HepG2 (cell line): ENCODE measurements around the gene TMEM139. TPM values are rescaled to one million over a fixed set of nuclear protein-coding genes. Genes with fewer than 3 reads are reported as not detected.

ENCODE experiments used
- ATAC-seq: fragments of 200-7000 bp; cut with Tn5 transposase; 3 replicates; pipeline ENCODE4 v1.9.1; 2020; ENCODE audit warnings: mild to moderate bottlenecking, moderate library complexity
- BruUV-seq: library from RNA; stranded (reverse); fragments of 400-500 nt; replicated peaks from 2 replicates; lab custom pipeline; 2021; lab: Mats Ljungman, UMichigan
- CTCF ChIA-PET: fragments of 300-600 bp; formaldehyde crosslinking; extraction: SDS; loops from one replicate; lab custom pipeline; 2021; ENCODE audit warnings: low total read pairs, inconsistent platforms, low intra/inter-chr PET ratio; lab: Yijun Ruan, JAX
- POLR2A ChIA-PET: fragments of 350-600 bp; sonication (Branson Sonifier 250); formaldehyde crosslinking; loops from one replicate; lab custom pipeline; 2020; ENCODE audit warnings: antibody characterized with exemption, inconsistent platforms; lab: Yijun Ruan, JAX
- DNase-seq: peaks from one replicate; pipeline ENCODE4 v3.0.0-alpha.2; 2015; ENCODE audit warnings: low spot score
- FAIRE-seq: peaks from 3 replicates; lab custom pipeline; 2011; peaks lifted over from hg19 to GRCh38; lab: Jason Lieb, UNC
- H2AFZ ChIP-seq: one replicate; pipeline ENCODE4 v1.6.1; 2011; ENCODE audit warnings: low read length, inconsistent platforms
- H3K27ac ChIP-seq: fragments of 300-600 bp; 3 replicates; pipeline ENCODE4 v1.8.0; 2011; ENCODE audit warnings: mixed run types, mild to moderate bottlenecking, mixed read lengths, low read length, inconsistent platforms; ENCODE audit not compliant: insufficient read depth; ENCODE audit errors: extremely low read length
- H3K27me3 ChIP-seq, 2 experiments: fragments of 200-600 bp in 1 of 2; 2 replicates in 1 of 2; 3 replicates in 1 of 2; pipeline versions ENCODE4 v1.6.0 to v1.8.0; 2011; ENCODE audit warnings: low read length in 2 of 2, mild to moderate bottlenecking in 2 of 2, moderate library complexity in 2 of 2, inconsistent platforms in 1 of 2; ENCODE audit not compliant: insufficient read depth in 2 of 2, control insufficient read depth in 1 of 2
- H3K36me3 ChIP-seq, 2 experiments: fragments of 200-600 bp in 1 of 2; replicated peaks in 1 of 2; 2 replicates in 1 of 2; 3 replicates in 1 of 2; pipeline versions ENCODE4 v1.5.1 to v1.8.0; 2011; ENCODE audit warnings: low read length in 2 of 2, inconsistent platforms in 1 of 2; ENCODE audit not compliant: insufficient read depth in 2 of 2, control insufficient read depth in 1 of 2
- H3K4me1 ChIP-seq: 2 replicates; pipeline ENCODE4 v1.5.1; 2012; ENCODE audit warnings: low read length, inconsistent platforms; ENCODE audit not compliant: insufficient read depth
- H3K4me2 ChIP-seq: 2 replicates; pipeline ENCODE4 v1.6.0; 2011; ENCODE audit warnings: low read depth, low read length, inconsistent platforms
- H3K4me3 ChIP-seq, 3 experiments: fragments of 200-600 bp in 1 of 3; sonication (generic), shearing (Covaris generic) in 1 of 3; replicated peaks in 1 of 3; 2 replicates each; pipeline ENCODE4 v1.5.1; 2011 to 2016; ENCODE audit warnings: low read length in 3 of 3, inconsistent platforms in 2 of 3, low read depth in 2 of 3, mild to moderate bottlenecking in 2 of 3, control low read depth in 1 of 3, mixed read lengths in 1 of 3; ENCODE audit not compliant: insufficient read depth in 1 of 3
- H3K79me2 ChIP-seq: one replicate; pipeline ENCODE4 v1.6.1; 2011; ENCODE audit warnings: low read length, inconsistent platforms; ENCODE audit not compliant: insufficient read depth
- H3K9ac ChIP-seq: 2 replicates; pipeline ENCODE4 v1.6.0; 2011; ENCODE audit warnings: mild to moderate bottlenecking, low read depth, low read length, inconsistent platforms; ENCODE audit not compliant: insufficient read depth
- H3K9me3 ChIP-seq: 2 replicates; pipeline ENCODE4 v1.5.1; 2012; ENCODE audit warnings: mild to moderate bottlenecking, low read length
- H4K20me1 ChIP-seq: 2 replicates; pipeline ENCODE4 v1.6.0; 2011; ENCODE audit warnings: inconsistent platforms, mild to moderate bottlenecking, low read length, moderate library complexity; ENCODE audit not compliant: insufficient read depth
- FOXO1 ChIP-seq: sonication (generic); formaldehyde crosslinking; IDR thresholded peaks from 2 replicates; pipeline ENCODE4 v1.4.0; 2020; ENCODE audit warnings: missing genetic modification reagents
- IKZF1 ChIP-seq: fragments of 450-650 bp; IDR thresholded peaks from 2 replicates; pipeline ENCODE4 v1.7.1; 2016
- ZBTB1 ChIP-seq: sonication (generic); formaldehyde crosslinking; IDR thresholded peaks from 2 replicates; pipeline ENCODE4 v1.4.0; 2020; ENCODE audit warnings: missing genetic modification reagents, borderline replicate concordance
- ZFP62 ChIP-seq: sonication (generic); formaldehyde crosslinking; IDR thresholded peaks from 2 replicates; pipeline ENCODE4 v1.4.0; 2020; ENCODE audit warnings: missing genetic modification reagents
- ZNF17 ChIP-seq: sonication (generic); formaldehyde crosslinking; IDR thresholded peaks from 2 replicates; pipeline ENCODE4 v1.5.0; 2020; ENCODE audit warnings: mild to moderate bottlenecking, missing genetic modification reagents
- ZNF781 ChIP-seq: sonication (generic); formaldehyde crosslinking; IDR thresholded peaks from 2 replicates; pipeline ENCODE4 v1.5.1; 2020; ENCODE audit warnings: borderline replicate concordance, mild to moderate bottlenecking, missing genetic modification reagents; ENCODE audit errors: not compliant biosample characterization
- ZNF879 ChIP-seq: sonication (generic); formaldehyde crosslinking; IDR thresholded peaks from 2 replicates; pipeline ENCODE4 v1.8.1; 2023; ENCODE audit warnings: missing genetic modification reagents
- WGBS: methylation state at CpG from one replicate; pipeline ENCODE4 v1.1.6; 2017; ENCODE audit warnings: low lambda C conversion rate; 5-methylcytosine and 5-hydroxymethylcytosine counted together
- in situ Hi-C: cut with HindIII; loops from 2 replicates; pipeline ENCODE4 v1.10.0; 2017; ENCODE audit warnings: low pct_unique_long_range_greater_than_20kb; ENCODE audit not compliant: extremely low pct_ligation_motif_present
- intact Hi-C: fragments of 100-400 bp; cut with micrococcal nuclease; formaldehyde crosslinking; loops from one replicate; pipeline ENCODE4 v1.10.0; 2022; ENCODE audit not compliant: unreplicated experiment
- polyA plus RNA-seq, 8 experiments: library from polyadenylated mRNA; depleted of rRNA in 3 of 8; stranded (reverse) in 7 of 8; unstranded in 1 of 8; fragments of >200 nt; fragmentation: Illumina TruSeq in 4 of 8; extraction: Trizol in 4 of 8; gene quantifications; 2 replicates each; pipeline versions ENCODE4 v1.2.1 to v1.2.3, GENCODE V29; 2011 to 2016; ENCODE audit warnings: low read depth in 4 of 8, missing spikeins in 1 of 8, mixed read lengths in 1 of 8; ENCODE audit not compliant: insufficient read depth in 1 of 8
- total RNA-seq, 5 experiments: library from RNA; depleted of rRNA; stranded (reverse); fragments of >200 nt; fragmentation: Illumina TruSeq; extraction: Trizol; gene quantifications; 2 replicates each; pipeline ENCODE4 v1.2.3, GENCODE V29; 2016; ENCODE audit warnings: low read depth in 1 of 5
- TF ChIP-seq, protein P1 (sequence below): sonication (generic); formaldehyde crosslinking; IDR thresholded peaks from 2 replicates; pipeline ENCODE4 v1.5.0; 2020; ENCODE audit warnings: mild to moderate bottlenecking, missing genetic modification reagents

The TMEM139 gene
- total and polyA plus RNA-seq, 2 of the 13 experiments (the other 11 are each of a cell fraction or from before 2014, with no cell fraction given), result 7.9 to 14.0 TPM

- DNase-seq (no peak), FAIRE-seq (no peak), ATAC-seq (no peak)
- no peak overlapping the region for H3K9ac ChIP-seq
- no peak overlapping the region for H3K4me3 ChIP-seq
- in situ Hi-C loops, result no loop called here
- no peak overlapping the region for H3K4me2 ChIP-seq
- H3K4me1 ChIP-seq, result peaks cover 65% of the 10 kb centered on the region
- POLR2A ChIA-PET, result interaction anchor here (2.7 kb wide), 1 partner anchor 22 kb away, joined by 44 read pairs; the partner anchor contains the start of gene GSTK1
- H2AFZ ChIP-seq, result no peak overlapping the region
- peaks cover 26% of the 10 kb centered on the region for H3K79me2 ChIP-seq
- H3K9me3 ChIP-seq, result no peaks in the 10 kb centered on the region
- WGBS, result 100% methylated on average over 1 of the region's 6 CpGs
- TF ChIP-seq ZBTB1 (CRISPR knock-in tag), result no peak
- TF ChIP-seq IKZF1, result no peak
- TF ChIP-seq ZNF781 (CRISPR knock-in tag), result no peak
- TF ChIP-seq, protein P1, sequence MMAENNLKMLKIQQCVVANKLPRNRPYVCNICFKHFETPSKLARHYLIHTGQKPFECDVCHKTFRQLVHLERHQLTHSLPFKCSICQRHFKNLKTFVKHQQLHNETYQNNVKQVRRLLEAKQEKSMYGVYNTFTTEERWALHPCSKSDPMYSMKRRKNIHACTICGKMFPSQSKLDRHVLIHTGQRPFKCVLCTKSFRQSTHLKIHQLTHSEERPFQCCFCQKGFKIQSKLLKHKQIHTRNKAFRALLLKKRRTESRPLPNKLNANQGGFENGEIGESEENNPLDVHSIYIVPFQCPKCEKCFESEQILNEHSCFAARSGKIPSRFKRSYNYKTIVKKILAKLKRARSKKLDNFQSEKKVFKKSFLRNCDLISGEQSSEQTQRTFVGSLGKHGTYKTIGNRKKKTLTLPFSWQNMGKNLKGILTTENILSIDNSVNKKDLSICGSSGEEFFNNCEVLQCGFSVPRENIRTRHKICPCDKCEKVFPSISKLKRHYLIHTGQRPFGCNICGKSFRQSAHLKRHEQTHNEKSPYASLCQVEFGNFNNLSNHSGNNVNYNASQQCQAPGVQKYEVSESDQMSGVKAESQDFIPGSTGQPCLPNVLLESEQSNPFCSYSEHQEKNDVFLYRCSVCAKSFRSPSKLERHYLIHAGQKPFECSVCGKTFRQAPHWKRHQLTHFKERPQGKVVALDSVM (CRISPR knock-in tag), result no peak
- no peak for TF ChIP-seq FOXO1 (CRISPR knock-in tag)
- TF ChIP-seq ZFP62, result no peak
- no peak for TF ChIP-seq ZNF879 (CRISPR knock-in tag)
- no peak for TF ChIP-seq ZNF17
- H3K27me3 ChIP-seq, result no peaks in the 10 kb centered on the region; a peak in 1 of 5 replicates
- no peak overlapping the region for H3K27ac ChIP-seq
- intact Hi-C loops, result no loop called here
- H4K20me1 ChIP-seq, result no peaks in the 10 kb centered on the region
- no TSS peak for BruUV-seq
- CTCF ChIA-PET, result no interaction called here
- peaks cover 0 to 4% of the 10 kb centered on the region in 2 experiments; a peak in 1 of 5 replicates for H3K36me3 ChIP-seq
Measured at GRCh38 chr7:143286522-143286890, 1.7 kb downstream of the TMEM139 start.
